ENCODE results near the gene ASGR1. TPM values are rescaled to one million over a fixed set of nuclear protein-coding genes. Genes with fewer than 3 reads are reported as not detected.

The ASGR1 gene
- total RNA-seq, 2 donors from 2014 or later: 6.8 to 14.2 TPM

DNA sequence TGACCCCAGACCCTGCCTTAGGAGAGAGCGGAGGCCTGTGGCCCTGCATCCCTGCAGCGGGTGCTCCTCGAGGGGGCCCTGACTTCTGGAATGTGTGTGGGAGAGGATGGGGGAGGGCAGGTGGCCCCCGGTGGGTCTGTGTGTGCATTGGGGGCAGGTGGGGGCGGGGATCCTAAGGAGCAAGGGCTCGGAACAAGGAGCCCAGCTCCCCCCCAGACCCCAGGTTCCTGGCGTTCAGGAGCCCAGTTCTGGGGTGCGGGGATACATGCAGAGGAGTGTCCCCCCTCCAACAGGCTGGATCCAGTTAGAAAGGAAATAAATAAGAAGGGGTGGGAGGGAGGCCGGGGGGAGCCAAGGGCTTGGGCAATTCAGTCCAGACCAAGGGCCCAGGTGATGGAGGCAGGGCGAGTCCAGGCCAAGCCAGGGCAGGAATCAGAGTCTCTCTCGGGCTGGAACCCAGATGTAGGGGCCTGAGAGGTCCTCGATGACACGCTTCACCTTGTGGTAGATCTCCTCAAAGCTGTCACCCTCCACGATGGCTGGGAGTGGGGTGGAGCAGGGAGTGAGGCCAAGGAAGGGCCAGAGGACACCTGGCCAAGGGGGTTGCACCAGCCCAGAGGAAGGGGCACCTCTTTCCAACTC lies 11.2 kb upstream of the ASGR1 start:
- WGBS, 2 experiments (ENCODE audit: insufficient coverage in 1 of 2, insufficient read length in 1 of 2): 92 to 97% methylated on average over 10 to 14 of the region's 14 CpGs

DNA sequence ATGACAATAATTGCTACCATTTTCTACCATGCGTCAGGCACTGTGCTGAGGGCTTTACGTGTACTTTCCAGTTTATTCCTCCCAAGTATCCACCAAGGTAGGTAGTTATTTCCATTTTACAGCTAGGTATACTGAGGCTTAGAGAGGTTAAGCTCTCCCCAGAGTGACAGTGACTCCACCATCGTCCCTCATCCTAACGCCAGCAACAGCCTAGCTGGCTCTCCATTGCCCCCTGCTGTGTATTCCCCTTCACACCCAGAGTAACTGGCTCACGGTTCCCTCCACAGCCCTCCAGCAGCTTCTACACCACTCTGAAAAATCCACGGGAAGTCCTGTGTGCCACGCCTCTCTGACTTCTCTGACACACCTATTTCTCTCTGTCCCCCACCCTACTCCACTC lies 7.1 kb upstream of the ASGR1 start:
- peaks cover 7% of the 10 kb centered on the region for H3K36me3 Mint-ChIP-seq (ENCODE audit: low read depth)
- no peaks in the 10 kb centered on the region for H3K9me3 Mint-ChIP-seq
- Histone ChIP-seq H3K4me3 (ENCODE audit: low read length) (no peak overlapping the region), H3K27ac (ENCODE audit: low read depth, low read length) (no peak overlapping the region), H3K9me3 (ENCODE audit: control insufficient read depth, low read length) (no peaks in the 10 kb centered on the region), H3K9ac (ENCODE audit: extremely low read depth, low read length, poor library complexity, severe bottlenecking) (no peak overlapping the region), H3K4me1 (ENCODE audit: control insufficient read depth, insufficient read depth, low read length) (peaks cover 2% of the 10 kb centered on the region), H3K27me3 (ENCODE audit: control insufficient read depth, insufficient read depth, low read length, poor library complexity, severe bottlenecking) (no peaks in the 10 kb centered on the region), H3K36me3 (ENCODE audit: control insufficient read depth, insufficient read depth, low read length) (no peaks in the 10 kb centered on the region)
- 87 to 96% methylated on average over 4 to 7 of the region's 7 CpGs for WGBS, 2 experiments (ENCODE audit: insufficient coverage in 1 of 2, insufficient read length in 1 of 2)
- H3K27ac Mint-ChIP-seq: peak overlapping the region; percentile 9
- H3K4me1 Mint-ChIP-seq: no peaks in the 10 kb centered on the region
- TF ChIP-seq, protein P1, sequence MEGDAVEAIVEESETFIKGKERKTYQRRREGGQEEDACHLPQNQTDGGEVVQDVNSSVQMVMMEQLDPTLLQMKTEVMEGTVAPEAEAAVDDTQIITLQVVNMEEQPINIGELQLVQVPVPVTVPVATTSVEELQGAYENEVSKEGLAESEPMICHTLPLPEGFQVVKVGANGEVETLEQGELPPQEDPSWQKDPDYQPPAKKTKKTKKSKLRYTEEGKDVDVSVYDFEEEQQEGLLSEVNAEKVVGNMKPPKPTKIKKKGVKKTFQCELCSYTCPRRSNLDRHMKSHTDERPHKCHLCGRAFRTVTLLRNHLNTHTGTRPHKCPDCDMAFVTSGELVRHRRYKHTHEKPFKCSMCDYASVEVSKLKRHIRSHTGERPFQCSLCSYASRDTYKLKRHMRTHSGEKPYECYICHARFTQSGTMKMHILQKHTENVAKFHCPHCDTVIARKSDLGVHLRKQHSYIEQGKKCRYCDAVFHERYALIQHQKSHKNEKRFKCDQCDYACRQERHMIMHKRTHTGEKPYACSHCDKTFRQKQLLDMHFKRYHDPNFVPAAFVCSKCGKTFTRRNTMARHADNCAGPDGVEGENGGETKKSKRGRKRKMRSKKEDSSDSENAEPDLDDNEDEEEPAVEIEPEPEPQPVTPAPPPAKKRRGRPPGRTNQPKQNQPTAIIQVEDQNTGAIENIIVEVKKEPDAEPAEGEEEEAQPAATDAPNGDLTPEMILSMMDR (conservative IDR thresholded peaks at IDR 0.05): peak; percentile 28
- no peak overlapping the region for H3K4me3 Mint-ChIP-seq
- DNase-seq: peak; percentile 62
- H3K27me3 Mint-ChIP-seq (ENCODE audit: insufficient read depth): no peaks in the 10 kb centered on the region

More for the DNA sequence above, 11.2 kb upstream of the ASGR1 start:
- Mint-ChIP-seq H3K27me3 (ENCODE audit: insufficient read depth) (no peaks in the 10 kb centered on the region), H3K4me1 (no peaks in the 10 kb centered on the region), H3K9me3 (no peaks in the 10 kb centered on the region), H3K27ac (no peak overlapping the region), H3K4me3 (no peak overlapping the region), H3K36me3 (ENCODE audit: low read depth) (peaks cover 29% of the 10 kb centered on the region)
- DNase-seq: peak; percentile 37
- H3K36me3 ChIP-seq (ENCODE audit: control insufficient read depth, insufficient read depth, low read length): peaks cover 4% of the 10 kb centered on the region
- no peak overlapping the region for H3K27ac ChIP-seq (ENCODE audit: low read depth, low read length)
- no peak overlapping the region for H3K9ac ChIP-seq (ENCODE audit: extremely low read depth, low read length, poor library complexity, severe bottlenecking)
- H3K9me3 ChIP-seq (ENCODE audit: control insufficient read depth, low read length): no peaks in the 10 kb centered on the region
- no peaks in the 10 kb centered on the region for H3K27me3 ChIP-seq (ENCODE audit: control insufficient read depth, insufficient read depth, low read length, poor library complexity, severe bottlenecking)
- TF ChIP-seq, protein P1 (conservative IDR thresholded peaks at IDR 0.05): no peak
- no peak overlapping the region for H3K4me3 ChIP-seq (ENCODE audit: low read length)
- H3K4me1 ChIP-seq (ENCODE audit: control insufficient read depth, insufficient read depth, low read length): peaks cover 2% of the 10 kb centered on the region

DNA sequence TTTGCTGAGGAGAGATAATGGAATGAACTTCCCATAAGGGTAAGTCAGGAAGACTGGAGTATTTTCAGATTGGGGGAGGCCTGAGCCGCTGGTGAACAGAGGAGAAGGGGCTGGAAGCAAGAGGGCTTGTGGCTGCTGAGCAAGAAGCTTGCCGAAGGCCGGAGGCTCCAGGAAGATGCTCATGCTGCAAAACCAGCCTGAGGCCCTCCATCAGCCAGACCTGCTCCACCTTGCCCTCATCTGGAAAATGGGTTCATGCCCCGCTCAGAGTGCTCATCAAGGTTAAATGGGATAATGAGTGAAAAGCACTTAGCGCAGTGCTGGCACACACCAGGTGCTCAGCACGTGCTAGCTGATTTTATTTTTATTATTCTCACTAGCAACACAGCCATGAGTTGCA lies 5.5 kb upstream of the ASGR1 start:
- Histone ChIP-seq H3K4me1 (ENCODE audit: control insufficient read depth, insufficient read depth, low read length) (no peaks in the 10 kb centered on the region), H3K4me3 (ENCODE audit: low read length) (no peak overlapping the region), H3K27ac (ENCODE audit: low read depth, low read length) (no peak overlapping the region), H3K36me3 (ENCODE audit: control insufficient read depth, insufficient read depth, low read length) (no peaks in the 10 kb centered on the region), H3K27me3 (ENCODE audit: control insufficient read depth, insufficient read depth, low read length, poor library complexity, severe bottlenecking) (no peaks in the 10 kb centered on the region), H3K9ac (ENCODE audit: extremely low read depth, low read length, poor library complexity, severe bottlenecking) (no peak overlapping the region), H3K9me3 (ENCODE audit: control insufficient read depth, low read length) (no peaks in the 10 kb centered on the region)
- H3K27ac Mint-ChIP-seq: no peak overlapping the region
- H3K27me3 Mint-ChIP-seq (ENCODE audit: insufficient read depth): no peaks in the 10 kb centered on the region
- no peaks in the 10 kb centered on the region for H3K4me1 Mint-ChIP-seq
- TF ChIP-seq, protein P1 (conservative IDR thresholded peaks at IDR 0.05): no peak
- peaks cover 3% of the 10 kb centered on the region for H3K36me3 Mint-ChIP-seq (ENCODE audit: low read depth)
- no peak overlapping the region for H3K4me3 Mint-ChIP-seq
- peak; percentile 46 for DNase-seq
- WGBS, 2 experiments (ENCODE audit: insufficient coverage in 1 of 2, insufficient read length in 1 of 2): 95 to 100% methylated on average over 1 to 5 of the region's 6 CpGs
- no peaks in the 10 kb centered on the region for H3K9me3 Mint-ChIP-seq

Measured in endodermal cell (in vitro differentiated cells).